HG03103 (cell line): ENCODE measurements around the gene PCDH9.
"Not testable (repeated sequence)": the region's sequence is repeated elsewhere in the genome, so short reads cannot be mapped to it uniquely, and the experiment has no call there.

Experiments used
- ATAC-seq: cut with Tn5 transposase; IDR thresholded peaks from one replicate; pipeline ENCODE4 v1.9.1; 2021; ENCODE audit warnings: low read depth; ENCODE audit not compliant: unreplicated experiment

PCDH9 gene

GRCh38 chr13:66266348-66266747, 963.8 kb downstream of the PCDH9 start:
- no peak for ATAC-seq

GRCh38 chr13:66265371-66265770, 964.8 kb downstream of the PCDH9 start:
- ATAC-seq = no peak

GRCh38 chr13:66264971-66265370, 965.2 kb downstream of the PCDH9 start:
- no peak for ATAC-seq

- no peak for ATAC-seq
These were observed 967.8 kb downstream of the PCDH9 start for GRCh38 chr13:66262330-66262729.

- ATAC-seq = not testable (repeated sequence)
These were observed 970.7 kb downstream of the PCDH9 start for GRCh38 chr13:66259426-66259825.
